AG09309 (cell line): ENCODE results near the gene MROH8.

Experiments
- DNase-seq: peaks from one replicate; pipeline ENCODE4 v3.0.0-alpha.2; 2010; ENCODE audit warnings: low read depth
- H3K4me3 ChIP-seq: 2 replicates; pipeline ENCODE4 v1.5.1; 2011; ENCODE audit warnings: mild to moderate bottlenecking, low read depth, low read length, moderate library complexity; ENCODE audit not compliant: control insufficient read depth
- TF ChIP-seq, protein P1 (sequence below): IDR thresholded peaks from 2 replicates; pipeline ENCODE4 v1.5.1; 2011; ENCODE audit warnings: mild to moderate bottlenecking, low read depth, low read length, inconsistent platforms; ENCODE audit not compliant: insufficient read depth, control insufficient read depth; ENCODE audit errors: missing control alignments

Gene MROH8

GRCh38 chr20:37053230-37053950 lies 126.0 kb downstream of the MROH8 start:
- no peak for DNase-seq
- no peak overlapping the region for H3K4me3 ChIP-seq
- TF ChIP-seq, protein P1, sequence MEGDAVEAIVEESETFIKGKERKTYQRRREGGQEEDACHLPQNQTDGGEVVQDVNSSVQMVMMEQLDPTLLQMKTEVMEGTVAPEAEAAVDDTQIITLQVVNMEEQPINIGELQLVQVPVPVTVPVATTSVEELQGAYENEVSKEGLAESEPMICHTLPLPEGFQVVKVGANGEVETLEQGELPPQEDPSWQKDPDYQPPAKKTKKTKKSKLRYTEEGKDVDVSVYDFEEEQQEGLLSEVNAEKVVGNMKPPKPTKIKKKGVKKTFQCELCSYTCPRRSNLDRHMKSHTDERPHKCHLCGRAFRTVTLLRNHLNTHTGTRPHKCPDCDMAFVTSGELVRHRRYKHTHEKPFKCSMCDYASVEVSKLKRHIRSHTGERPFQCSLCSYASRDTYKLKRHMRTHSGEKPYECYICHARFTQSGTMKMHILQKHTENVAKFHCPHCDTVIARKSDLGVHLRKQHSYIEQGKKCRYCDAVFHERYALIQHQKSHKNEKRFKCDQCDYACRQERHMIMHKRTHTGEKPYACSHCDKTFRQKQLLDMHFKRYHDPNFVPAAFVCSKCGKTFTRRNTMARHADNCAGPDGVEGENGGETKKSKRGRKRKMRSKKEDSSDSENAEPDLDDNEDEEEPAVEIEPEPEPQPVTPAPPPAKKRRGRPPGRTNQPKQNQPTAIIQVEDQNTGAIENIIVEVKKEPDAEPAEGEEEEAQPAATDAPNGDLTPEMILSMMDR, result no peak
